Pulmonary artery endothelial cell (primary cell): ENCODE results near the gene FAM50B. TPM values are rescaled to one million over a fixed set of nuclear protein-coding genes. Genes with fewer than 3 reads are reported as not detected.
A peak's percentile ranks its signal among the peaks of the same experiment; 100 is the strongest.

Experiments
- DNase-seq: peaks from one replicate; pipeline ENCODE4 v3.0.0-alpha.2; 2011; ENCODE audit warnings: low read depth, low spot score
- total RNA-seq: library from RNA; depleted of rRNA; stranded (reverse); fragments of >200 nt; gene quantifications from 2 replicates; pipeline ENCODE4 v1.2.3, GENCODE V29; 2014

The FAM50B gene
- 8.7 and 18.9 TPM in 2 replicates for total RNA-seq

- peak; percentile 53 for DNase-seq
These were observed at the start of gene FAM50B for GRCh38 chr6:3848925-3849605. TSS of gene FAM50B (plus strand) at chr6:3849373. CDS start at chr6:3849812, 439 bp downstream.

DNA sequence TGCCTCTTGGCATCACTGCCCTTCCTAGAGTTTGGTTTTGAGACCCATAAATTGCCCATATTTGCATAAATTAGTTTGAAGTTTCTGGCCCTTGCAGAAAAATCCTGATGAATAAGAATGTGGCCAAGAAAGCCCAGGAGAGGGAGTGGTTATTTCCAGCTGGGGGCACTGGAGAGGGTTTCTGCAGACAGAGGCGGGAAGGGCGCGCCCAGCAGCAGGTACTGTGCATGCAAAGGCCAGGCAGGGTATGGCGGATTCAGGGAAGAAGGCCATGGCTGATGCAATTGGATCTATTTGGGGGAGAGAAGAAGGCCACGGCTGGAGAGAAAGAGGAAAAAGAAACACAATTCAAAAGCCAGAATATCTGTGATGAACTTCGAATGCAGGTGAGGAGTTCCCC lies 49.5 kb upstream of the FAM50B start:
- no peak for DNase-seq

DNA sequence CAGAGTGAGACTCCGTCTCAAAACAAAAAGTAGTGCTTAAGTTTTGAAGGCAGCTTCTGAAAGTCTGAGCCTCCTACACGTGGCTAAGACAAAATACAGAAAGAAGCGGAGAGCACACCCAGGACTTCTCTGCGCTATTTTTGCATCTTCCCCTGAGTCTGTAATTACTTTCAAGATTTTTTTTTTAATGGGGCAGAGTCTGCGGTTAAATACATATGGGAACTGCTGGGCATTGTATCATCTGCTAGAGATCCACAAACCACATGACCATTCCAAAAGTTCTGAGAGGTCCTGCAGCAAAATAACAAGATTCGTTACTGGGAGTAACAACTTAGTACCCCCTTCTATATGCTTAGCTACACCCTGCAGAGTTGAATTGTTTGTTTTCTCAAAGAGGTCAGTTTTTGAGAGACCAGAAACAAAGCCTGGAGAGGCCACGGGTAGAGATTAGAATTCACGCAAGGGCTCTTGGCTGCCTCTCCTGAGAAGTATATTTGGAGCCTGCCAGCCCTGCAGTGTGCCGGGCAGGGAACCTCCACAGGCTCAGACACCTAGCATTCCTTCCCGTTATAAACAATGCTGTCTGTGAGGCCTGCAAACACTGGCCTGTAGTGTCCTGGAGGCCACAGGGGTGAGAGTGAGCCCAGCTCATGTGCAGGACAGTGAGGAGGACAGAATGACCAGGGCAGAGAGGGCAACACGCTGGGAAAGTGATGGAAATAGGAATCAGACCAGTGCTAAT lies 48.2 kb upstream of the FAM50B start:
- no peak for DNase-seq

DNA sequence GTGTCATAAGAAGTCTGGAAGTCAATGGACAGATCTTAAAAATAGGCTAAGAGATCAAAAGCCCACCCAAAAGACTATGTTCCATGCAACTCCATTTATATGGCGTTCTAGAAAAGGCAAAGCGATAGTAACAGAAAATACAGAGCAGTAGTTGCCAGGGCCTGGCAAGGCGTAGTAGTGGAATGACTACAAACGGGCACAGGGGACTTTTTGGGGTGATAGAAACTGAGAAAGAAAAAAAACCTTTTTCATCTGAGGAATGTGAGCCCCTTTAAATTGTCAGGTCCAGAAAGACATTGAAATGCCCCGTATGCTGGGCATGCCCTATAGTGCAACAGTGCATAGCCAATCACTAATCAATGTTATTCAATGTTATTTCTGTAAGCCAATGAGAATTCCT lies 47.2 kb upstream of the FAM50B start:
- DNase-seq, result no peak

- peak; percentile 79 for DNase-seq
These were observed 45.3 kb upstream of the FAM50B start for GRCh38 chr6:3803627-3804468.

DNA sequence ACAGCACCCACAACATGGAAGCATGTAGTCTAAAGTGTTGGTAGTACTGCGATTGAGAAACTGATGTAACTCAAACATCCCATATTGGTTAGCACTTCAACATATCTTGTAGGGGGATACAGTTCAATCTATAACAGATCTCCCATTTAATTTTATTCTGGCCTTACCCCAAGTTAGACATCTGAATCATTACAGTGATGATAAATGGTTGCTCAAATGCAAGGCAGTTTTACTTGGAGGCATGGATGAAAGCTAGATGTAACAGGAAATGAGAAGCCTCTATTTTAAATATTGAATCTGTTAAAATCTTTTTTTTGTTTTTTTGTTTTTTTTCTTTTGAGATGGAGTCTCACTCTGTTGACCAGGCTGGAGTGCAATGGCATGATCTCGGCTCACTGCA lies 44.2 kb upstream of the FAM50B start:
- no peak for DNase-seq

DNA sequence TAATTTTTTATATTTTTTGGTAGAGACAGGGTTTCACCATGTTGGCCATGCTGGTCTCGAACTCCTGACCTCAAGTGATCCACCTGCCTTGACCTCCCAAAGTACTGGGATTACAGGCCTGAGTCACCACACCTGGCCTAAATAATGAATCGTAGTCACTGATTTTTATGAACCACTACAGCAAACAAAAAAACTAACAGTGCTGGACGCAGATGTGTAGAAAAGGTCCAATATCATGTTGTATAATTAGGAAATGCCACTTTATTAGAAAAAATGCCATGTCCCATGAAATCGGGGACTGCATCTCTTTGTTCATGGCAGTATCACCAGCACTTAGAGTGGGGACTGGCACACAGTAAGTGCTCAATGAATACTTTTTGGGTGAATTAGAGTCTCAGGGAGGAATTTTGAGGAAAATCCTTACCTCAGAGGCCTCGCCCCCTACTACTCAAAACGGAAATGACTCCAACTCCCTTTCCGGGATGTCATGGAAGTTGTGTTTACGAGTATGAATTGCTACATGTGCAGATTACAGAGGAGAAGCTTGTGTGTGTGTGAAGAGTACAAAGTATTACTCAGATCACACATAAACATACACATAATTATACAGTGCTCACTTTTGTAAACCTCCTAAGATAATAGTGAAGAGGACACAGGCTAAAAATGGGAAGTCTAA lies 43.6 kb upstream of the FAM50B start:
- DNase-seq, result peak; percentile 84

GRCh38 chr6:3806169-3806922 lies 42.8 kb upstream of the FAM50B start:
- no peak for DNase-seq

DNA sequence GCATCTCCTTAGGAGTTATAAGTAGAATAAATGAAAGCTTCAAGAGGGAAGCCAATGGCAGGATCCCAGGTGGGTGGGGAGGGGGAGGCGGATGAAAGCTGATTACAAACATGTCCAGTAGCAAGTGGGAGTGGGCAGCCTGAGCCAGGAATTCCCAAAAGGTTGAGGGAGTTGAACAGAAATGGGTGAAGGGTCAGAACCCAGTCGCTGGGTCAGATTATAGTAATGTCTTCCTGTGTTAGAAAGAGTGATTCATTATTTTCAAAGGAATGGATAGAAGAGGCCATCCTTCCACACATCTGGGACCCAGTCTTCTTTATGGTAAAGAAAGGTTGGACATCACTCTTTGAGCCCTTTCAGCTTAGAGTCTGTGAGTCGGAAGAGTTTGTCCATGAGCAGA lies 41.0 kb upstream of the FAM50B start:
- DNase-seq, result no peak

GRCh38 chr6:3808759-3809514 lies 40.2 kb upstream of the FAM50B start:
- peak; percentile 83 for DNase-seq

DNA sequence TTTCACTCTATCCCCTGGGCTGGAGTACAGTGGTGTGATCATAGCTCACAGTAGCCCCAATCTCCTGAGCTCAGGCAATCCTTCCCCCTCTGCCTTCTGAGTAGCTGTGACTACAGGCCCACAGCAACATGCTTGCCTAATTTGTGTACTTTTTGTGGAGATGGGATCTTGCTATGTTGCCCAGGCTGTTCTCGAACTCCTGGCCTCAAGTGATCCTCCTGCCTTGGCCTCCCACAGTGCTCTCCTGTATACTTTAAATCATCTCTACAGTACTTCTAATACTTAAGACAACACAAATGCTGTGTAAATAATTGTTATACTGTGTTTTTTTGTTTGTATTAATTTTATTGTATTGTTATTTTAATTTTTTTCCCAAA lies 39.7 kb upstream of the FAM50B start:
- DNase-seq, result no peak

DNA sequence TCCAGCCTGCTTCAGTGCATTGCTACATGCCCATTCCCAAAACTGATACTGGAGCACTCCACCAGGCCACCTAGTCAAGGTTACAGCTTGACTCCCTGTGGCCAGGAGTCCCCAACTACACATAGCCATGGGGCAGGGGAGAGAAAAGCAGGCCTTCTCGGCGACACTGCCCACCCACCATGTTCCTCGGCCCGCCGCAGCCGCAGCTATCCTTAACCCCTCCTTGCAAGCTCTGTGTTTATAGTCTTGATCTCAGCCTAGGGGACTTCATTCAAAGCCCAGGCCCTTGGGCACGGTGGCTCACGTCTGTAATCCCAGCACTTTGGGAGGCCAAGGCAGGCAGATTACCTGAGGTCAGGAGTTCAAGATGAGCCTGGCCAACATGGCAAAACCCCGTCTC lies 39.2 kb upstream of the FAM50B start:
- DNase-seq, result no peak

- no peak for DNase-seq
These were observed 38.0 kb upstream of the FAM50B start for GRCh38 chr6:3811191-3811590.

DNA sequence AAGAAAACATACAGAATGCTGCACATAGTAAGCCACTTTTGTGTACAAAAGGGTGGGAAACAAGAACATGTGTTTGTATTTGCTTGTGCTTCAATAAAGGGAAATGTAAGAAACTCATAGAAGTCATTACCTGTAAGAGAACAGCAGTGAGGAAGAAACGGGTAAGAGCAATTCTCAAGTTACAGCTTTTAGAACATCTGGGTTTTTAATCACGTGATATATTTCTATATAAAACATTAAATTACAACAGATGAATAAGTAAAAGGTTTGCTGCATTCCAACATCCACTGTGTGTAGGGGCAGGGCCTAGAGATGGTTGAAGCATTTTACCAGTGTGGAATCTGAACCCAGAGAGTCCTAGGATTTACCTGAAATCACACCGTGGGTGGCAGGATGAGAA lies 36.6 kb upstream of the FAM50B start:
- DNase-seq, result no peak

DNA sequence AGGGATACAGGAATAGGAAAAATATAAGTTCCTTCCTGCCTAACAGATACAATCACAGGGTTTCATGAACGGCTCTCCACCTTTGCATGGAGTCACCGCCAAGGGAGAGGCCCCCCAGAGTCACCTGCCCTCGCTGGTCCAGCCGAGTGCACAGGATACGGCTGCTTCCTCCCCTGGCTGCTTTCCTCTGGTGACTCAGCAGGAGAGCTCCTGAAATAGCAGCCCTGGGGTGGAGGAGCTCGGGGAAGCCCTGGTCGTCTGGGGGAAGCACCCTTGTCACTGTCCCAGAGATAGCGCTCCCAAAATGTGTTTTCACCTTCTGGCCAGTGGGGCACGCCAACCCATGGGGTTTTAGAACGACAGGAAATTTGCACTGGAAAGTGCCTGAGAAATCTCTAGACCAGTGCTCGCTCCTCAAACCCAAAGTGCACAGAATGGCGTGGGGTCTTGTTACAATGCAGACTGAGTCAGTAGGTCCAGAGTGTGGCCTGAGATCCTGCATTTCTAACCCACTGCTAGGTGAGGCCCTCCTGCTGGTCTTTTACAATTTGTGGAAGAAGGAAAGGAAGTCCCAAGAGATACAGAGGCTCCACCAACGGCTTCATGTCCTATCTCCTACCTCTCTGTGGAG lies 35.9 kb upstream of the FAM50B start:
- peak; percentile 85 for DNase-seq

- DNase-seq, result no peak
These were observed 35.3 kb upstream of the FAM50B start for GRCh38 chr6:3813918-3814317.

DNA sequence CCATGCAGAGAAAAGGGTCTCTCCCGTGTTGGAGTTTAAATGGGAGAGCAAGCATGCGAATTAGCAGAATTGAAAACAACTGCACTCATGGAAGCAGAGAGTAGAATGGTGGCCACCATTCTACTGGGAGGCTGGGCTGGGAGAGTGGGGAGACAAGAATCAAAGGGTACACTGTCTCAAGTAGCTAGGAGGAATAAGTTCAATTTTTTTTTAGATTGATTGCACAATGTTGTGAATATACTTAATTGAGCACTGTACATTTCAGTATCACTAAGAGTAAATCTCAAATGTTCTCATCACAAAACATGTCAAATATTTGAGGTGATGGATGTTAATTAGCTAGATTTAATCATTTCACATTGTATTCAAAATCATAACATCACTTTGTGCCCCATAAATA lies 34.6 kb upstream of the FAM50B start:
- DNase-seq, result no peak

DNA sequence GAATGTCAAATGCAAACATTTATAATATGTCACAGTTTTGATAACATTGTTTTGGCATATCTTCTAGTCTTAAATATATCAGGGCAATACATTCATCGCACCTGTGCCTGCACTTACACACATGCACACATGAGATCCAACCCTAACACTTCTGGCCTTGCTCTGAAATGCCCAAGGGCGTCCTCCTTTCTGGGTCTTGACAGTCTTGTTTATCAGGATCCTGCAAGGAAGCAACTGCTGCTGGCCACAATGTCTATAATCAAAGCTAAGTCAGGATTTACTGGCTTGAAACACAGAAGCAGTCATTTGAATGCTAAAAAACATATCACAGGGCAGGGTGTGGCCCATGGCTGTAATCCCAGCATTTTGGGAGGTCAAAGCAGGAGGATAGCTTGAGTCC lies 32.9 kb upstream of the FAM50B start:
- no peak for DNase-seq

GRCh38 chr6:3819161-3820110 lies 29.7 kb upstream of the FAM50B start:
- no peak for DNase-seq
